KOPT-K1 (cell line): ENCODE measurements around the gene HELT.
"Not testable (repeated sequence)": the region's sequence is repeated elsewhere in the genome, so short reads cannot be mapped to it uniquely, and the experiment has no call there.

Experiments
- H3K27ac ChIP-seq: fragments of 200-600 bp; sonication (generic); 2 replicates; pipeline ENCODE4 v1.5.1; 2016; ENCODE audit warnings: antibody characterized with exemption, mild to moderate bottlenecking, low read depth, low read length; ENCODE audit not compliant: poor library complexity, severe bottlenecking
- H3K36me3 ChIP-seq: fragments of 200-600 bp; sonication (generic); 2 replicates; pipeline ENCODE4 v1.5.1; 2017; ENCODE audit warnings: antibody characterized with exemption, mild to moderate bottlenecking, low read length, moderate library complexity; ENCODE audit not compliant: insufficient read depth
- H3K9me3 ChIP-seq: fragments of 200-600 bp; sonication (generic); 2 replicates; pipeline ENCODE4 v1.5.1; 2017; ENCODE audit warnings: antibody characterized with exemption, low read length, mild to moderate bottlenecking; ENCODE audit not compliant: insufficient read depth, poor library complexity, severe bottlenecking

The HELT gene

GRCh38 chr4:185050286-185050685 is 32.0 kb downstream of the HELT start:
- not testable (repeated sequence) for H3K36me3 ChIP-seq
- peaks cover 17% of the 10 kb centered on the region for H3K9me3 ChIP-seq

GRCh38 chr4:185051283-185051682 is 33.0 kb downstream of the HELT start:
- not testable (repeated sequence) for H3K27ac ChIP-seq, H3K36me3 ChIP-seq
- peaks cover 17% of the 10 kb centered on the region for H3K9me3 ChIP-seq

More at GRCh38 chr4:185050286-185050685, 32.0 kb downstream of the HELT start:
- not testable (repeated sequence) for H3K27ac ChIP-seq

- H3K9me3 ChIP-seq, result peaks cover 17% of the 10 kb centered on the region
- no peak overlapping the region for H3K27ac ChIP-seq
- H3K36me3 ChIP-seq, result no peaks in the 10 kb centered on the region
Observed at GRCh38 chr4:185053746-185054145, 35.5 kb downstream of the HELT start.

- no peak overlapping the region for H3K27ac ChIP-seq
- no peaks in the 10 kb centered on the region for H3K36me3 ChIP-seq
- peaks cover 17% of the 10 kb centered on the region for H3K9me3 ChIP-seq
Observed at GRCh38 chr4:185054272-185054671, 36.0 kb downstream of the HELT start.

GRCh38 chr4:185054886-185055285 is 36.6 kb downstream of the HELT start:
- H3K9me3 ChIP-seq, result peaks cover 17% of the 10 kb centered on the region
- H3K36me3 ChIP-seq, result no peaks in the 10 kb centered on the region
- no peak overlapping the region for H3K27ac ChIP-seq

GRCh38 chr4:185061610-185062009 is 43.3 kb downstream of the HELT start:
- H3K9me3 ChIP-seq, result no peaks in the 10 kb centered on the region
- H3K36me3 ChIP-seq, result no peaks in the 10 kb centered on the region
- H3K27ac ChIP-seq, result no peak overlapping the region

GRCh38 chr4:185062606-185063005 is 44.3 kb downstream of the HELT start:
- Histone ChIP-seq H3K36me3 (no peaks in the 10 kb centered on the region), H3K27ac (no peak overlapping the region), H3K9me3 (no peaks in the 10 kb centered on the region)

- no peaks in the 10 kb centered on the region for H3K36me3 ChIP-seq
- H3K27ac ChIP-seq, result no peak overlapping the region
- no peaks in the 10 kb centered on the region for H3K9me3 ChIP-seq
Observed at GRCh38 chr4:185066179-185066578, 47.9 kb downstream of the HELT start.

- Histone ChIP-seq H3K9me3 (no peaks in the 10 kb centered on the region), H3K36me3 (no peaks in the 10 kb centered on the region), H3K27ac (no peak overlapping the region)
Observed at GRCh38 chr4:185068837-185069236, 50.5 kb downstream of the HELT start.
